HEK293T (cell line): Measurements from ENCODE around the gene MACROD2.

Experiments
- CTCF ChIA-PET: fragments of 350-600 bp; formaldehyde crosslinking; extraction: SDS; loops from one replicate; lab custom pipeline; 2021; ENCODE audit warnings: antibody characterized with exemption, inconsistent platforms; lab: Yijun Ruan, JAX
- POLR2A ChIA-PET: fragments of 350-600 bp; formaldehyde crosslinking; extraction: SDS; loops from one replicate; lab custom pipeline; 2020; ENCODE audit warnings: antibody characterized with exemption, inconsistent platforms; lab: Yijun Ruan, JAX
- DNase-seq: peaks from one replicate; pipeline ENCODE4 v3.0.0; 2012; ENCODE audit warnings: mixed read lengths; ENCODE audit errors: extremely low spot score
- ARNT ChIP-seq: fragments of 450-650 bp; IDR thresholded peaks from 2 replicates; pipeline ENCODE4 v1.6.1; 2017; ENCODE audit warnings: mild to moderate bottlenecking
- BHLHE40 ChIP-seq: fragments of 450-650 bp; IDR thresholded peaks from 2 replicates; pipeline ENCODE4 v1.6.1; 2016; ENCODE audit warnings: mild to moderate bottlenecking, moderate library complexity, borderline replicate concordance
- CTBP1 ChIP-seq: fragments of 450-650 bp; IDR thresholded peaks from 2 replicates; pipeline ENCODE4 v1.6.1; 2016; ENCODE audit warnings: borderline replicate concordance
- ELF4 ChIP-seq: fragments of 450-650 bp; IDR thresholded peaks from 2 replicates; pipeline ENCODE4 v1.6.1; 2017; ENCODE audit warnings: antibody characterized with exemption
- FOXA1 ChIP-seq: fragments of 450-650 bp; IDR thresholded peaks from 2 replicates; pipeline ENCODE4 v1.6.1; 2016; ENCODE audit warnings: mild to moderate bottlenecking
- FOXK2 ChIP-seq: fragments of 450-650 bp; IDR thresholded peaks from 2 replicates; pipeline ENCODE4 v1.6.1; 2016; ENCODE audit warnings: mild to moderate bottlenecking
- FOXM1 ChIP-seq: fragments of 450-650 bp; IDR thresholded peaks from 2 replicates; pipeline ENCODE4 v1.6.1; 2017; ENCODE audit warnings: mild to moderate bottlenecking, borderline replicate concordance
- HDGF ChIP-seq: fragments of 450-650 bp; IDR thresholded peaks from 2 replicates; pipeline ENCODE4 v1.6.1; 2017; ENCODE audit warnings: antibody characterized with exemption, borderline replicate concordance
- L3MBTL2 ChIP-seq: fragments of 450-650 bp; conservative IDR thresholded peaks from 2 replicates; pipeline ENCODE4 v1.6.1; 2016; ENCODE audit warnings: mild to moderate bottlenecking
- LEF1 ChIP-seq: fragments of 450-650 bp; IDR thresholded peaks from 2 replicates; pipeline ENCODE4 v1.6.1; 2017; ENCODE audit warnings: mild to moderate bottlenecking, borderline replicate concordance
- NFRKB ChIP-seq: fragments of 450-650 bp; IDR thresholded peaks from 2 replicates; pipeline ENCODE4 v1.6.1; 2016; ENCODE audit warnings: mild to moderate bottlenecking, moderate library complexity
- PKNOX1 ChIP-seq: fragments of 450-650 bp; IDR thresholded peaks from 2 replicates; pipeline ENCODE4 v1.6.1; 2016
- SP1 ChIP-seq: fragments of 450-650 bp; IDR thresholded peaks from 2 replicates; pipeline ENCODE4 v1.6.1; 2017
- SUZ12 ChIP-seq: fragments of 450-650 bp; IDR thresholded peaks from 2 replicates; pipeline ENCODE4 v1.6.1; 2016; ENCODE audit warnings: mild to moderate bottlenecking
- TARDBP ChIP-seq: fragments of 450-650 bp; IDR thresholded peaks from 2 replicates; pipeline ENCODE4 v1.6.1; 2016
- ZNF384 ChIP-seq: fragments of 450-650 bp; IDR thresholded peaks from 2 replicates; pipeline ENCODE4 v1.6.1; 2016

The MACROD2 gene

DNA sequence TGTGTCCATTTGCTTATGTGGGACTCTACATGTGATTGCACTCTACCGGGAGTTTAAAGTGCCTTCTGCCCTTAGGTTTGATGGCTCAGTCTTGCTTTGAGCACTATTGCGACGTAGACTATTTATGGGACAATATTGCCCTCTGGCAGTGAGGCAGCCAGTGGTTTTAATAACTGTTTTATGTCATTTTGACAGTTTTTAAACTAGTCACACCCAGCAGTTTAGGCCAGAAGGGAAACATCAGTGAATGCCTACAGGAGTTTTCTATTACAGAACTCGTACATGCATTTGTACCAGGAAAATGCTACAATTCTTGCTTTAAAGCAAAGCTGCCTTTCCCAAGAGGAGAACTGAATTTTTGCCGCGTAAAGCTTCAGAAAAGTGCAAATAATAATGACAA, 1764.3 kb downstream of the MACROD2 start:
- CTCF ChIA-PET: no interaction called here
- POLR2A ChIA-PET: no interaction called here
- no peak for DNase-seq
- TF ChIP-seq PKNOX1 (no peak), L3MBTL2 (no peak), CTBP1 (no peak), TARDBP (no peak), ELF4 (no peak), NFRKB (no peak), ARNT (no peak), SP1 (no peak), HDGF (no peak), LEF1 (no peak), ZNF384 (no peak), SUZ12 (no peak), FOXA1 (no peak)

DNA sequence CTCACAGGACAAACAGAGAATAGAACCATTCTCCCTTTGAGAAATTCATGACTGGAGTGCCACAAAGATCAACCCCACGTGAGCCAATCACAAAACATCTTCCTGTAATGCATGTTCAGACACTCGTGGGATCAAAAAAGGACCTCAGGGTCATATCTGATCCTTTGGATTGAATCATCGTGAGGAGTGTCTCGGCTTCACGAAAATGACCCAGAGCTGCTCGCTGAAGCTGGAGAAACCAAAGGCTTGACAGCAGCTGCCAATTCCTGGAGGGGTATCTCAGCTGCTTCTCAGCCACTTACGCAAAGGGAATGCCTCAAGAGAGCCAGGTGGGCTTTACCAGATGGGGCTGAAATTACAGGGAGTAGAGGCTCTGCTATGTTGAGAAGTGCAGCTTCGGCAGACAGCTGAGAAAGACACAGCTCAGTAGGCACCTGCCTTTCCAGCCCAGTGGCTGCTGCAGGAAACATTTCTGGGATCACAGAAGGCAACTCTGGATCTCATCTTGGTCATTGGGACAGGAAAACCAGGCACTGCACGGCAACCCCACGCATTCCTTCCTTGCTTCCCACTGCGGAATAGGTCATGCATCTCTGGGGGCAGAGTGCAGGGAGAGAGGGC, 1764.8 kb downstream of the MACROD2 start:
- no peak for DNase-seq

DNA sequence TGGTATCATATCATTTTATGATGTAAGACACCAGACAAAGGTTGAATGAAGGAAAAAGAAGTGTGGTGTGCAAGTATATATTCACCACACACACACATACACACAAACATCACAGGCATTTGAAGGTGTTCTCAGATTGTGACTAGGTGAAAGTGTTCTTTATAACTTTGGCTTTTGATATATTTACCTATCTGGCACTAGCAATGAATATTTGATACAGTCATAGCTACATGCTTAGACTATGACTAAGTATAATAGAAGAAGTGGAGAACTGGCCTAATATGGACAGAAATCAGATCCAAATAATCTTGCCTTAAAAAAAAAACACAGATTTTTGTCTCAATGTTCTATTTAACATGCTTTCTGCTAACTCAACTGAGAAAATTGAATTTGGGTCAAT, 1768.0 kb downstream of the MACROD2 start:
- no peak for TF ChIP-seq CTBP1
- TF ChIP-seq ELF4: no peak
- TF ChIP-seq HDGF: no peak
- no peak for TF ChIP-seq ZNF384
- no peak for TF ChIP-seq BHLHE40
- no peak for TF ChIP-seq PKNOX1
- no peak for TF ChIP-seq LEF1
- no peak for TF ChIP-seq ARNT
- ChIA-PET POLR2A (no interaction called here), CTCF (no interaction called here)
- DNase-seq: no peak

More for the DNA sequence above, 1764.8 kb downstream of the MACROD2 start:
- POLR2A ChIA-PET: no interaction called here
- TF ChIP-seq ARNT (no peak), CTBP1 (no peak), ELF4 (no peak), PKNOX1 (no peak), FOXA1 (no peak), BHLHE40 (no peak), L3MBTL2 (no peak), HDGF (no peak), TARDBP (no peak), NFRKB (no peak), FOXM1 (no peak), LEF1 (no peak), ZNF384 (no peak)
- CTCF ChIA-PET: no interaction called here

- ChIA-PET CTCF (no interaction called here), POLR2A (no interaction called here)
- DNase-seq: no peak
- TF ChIP-seq ARNT (no peak), HDGF (no peak), CTBP1 (no peak), LEF1 (no peak), BHLHE40 (no peak), SP1 (no peak), FOXA1 (no peak), FOXM1 (no peak), L3MBTL2 (no peak), PKNOX1 (no peak), SUZ12 (no peak), ZNF384 (no peak)
Measured at GRCh38 chr20:15767586-15767985, 1772.3 kb downstream of the MACROD2 start.

- TF ChIP-seq TARDBP: no peak
- no peak for TF ChIP-seq ARNT
- no peak for TF ChIP-seq FOXM1
- TF ChIP-seq NFRKB: no peak
- TF ChIP-seq ELF4: no peak
- TF ChIP-seq FOXA1: no peak
- no peak for TF ChIP-seq FOXK2
- no peak for TF ChIP-seq CTBP1
- TF ChIP-seq HDGF: no peak
- TF ChIP-seq BHLHE40: no peak
- no peak for TF ChIP-seq ZNF384
- TF ChIP-seq L3MBTL2: no peak
- TF ChIP-seq SUZ12: no peak
- TF ChIP-seq PKNOX1: no peak
- no peak for TF ChIP-seq SP1
- no peak for TF ChIP-seq LEF1
- CTCF ChIA-PET: no interaction called here
- no peak for DNase-seq
- POLR2A ChIA-PET: no interaction called here
Measured at GRCh38 chr20:15767999-15768741, 1772.9 kb downstream of the MACROD2 start.
